ENCODE data around the gene RBM47. TPM values are rescaled to one million over a fixed set of nuclear protein-coding genes. Genes with fewer than 3 reads are reported as not detected.

Gene RBM47
- total and polyA plus RNA-seq, 7 experiments from 2014 or later, result 0.17 to 47.2 (median 1.9) TPM

GRCh38 chr4:40662962-40663604, 33.4 kb upstream of the RBM47 start:
- CTCF ChIA-PET, result no interaction called here
- no peak overlapping the region for H3K27ac Mint-ChIP-seq
- H3K9me3 Mint-ChIP-seq, result peaks cover 0 to 2% (median 0%) of the 10 kb centered on the region in 11 donors
- peak in 1 of 9 donors; percentile 54 for DNase-seq
- intact Hi-C loops (cut with micrococcal nuclease), result no loop called here
- H3K4me3 Mint-ChIP-seq, result no peak overlapping the region
- Histone ChIP-seq H3K4me1 (ENCODE audit: control insufficient read depth in 2 of 2, insufficient read depth in 2 of 2, low read length in 2 of 2) (no peaks in the 10 kb centered on the region), H3K9me3 (ENCODE audit: control insufficient read depth in 2 of 3, low read length in 3 of 3) (no peaks in the 10 kb centered on the region), H3K27me3 (ENCODE audit: control insufficient read depth in 2 of 2, insufficient read depth in 2 of 2, low read length in 2 of 2) (no peaks in the 10 kb centered on the region), H3K36me3 (ENCODE audit: control insufficient read depth in 2 of 3, insufficient read depth in 3 of 3, low read length in 3 of 3) (no peaks in the 10 kb centered on the region), H3K4me3 (ENCODE audit: low read length) (no peak overlapping the region), H3K27ac (ENCODE audit: low read depth, low read length) (no peak overlapping the region)
- POLR2A ChIA-PET, result no interaction called here
- no peak for ATAC-seq
- H3K4me1 Mint-ChIP-seq, result peaks cover 0 to 15% (median 0%) of the 10 kb centered on the region in 7 donors
- peaks cover 0 to 2% (median 0%) of the 10 kb centered on the region in 5 donors for H3K27me3 Mint-ChIP-seq
- H3K36me3 Mint-ChIP-seq, result peaks cover 0 to 5% (median 0%) of the 10 kb centered on the region in 5 donors

GRCh38 chr4:40661803-40662202, 32.1 kb upstream of the RBM47 start:
- no peak overlapping the region for H3K27ac ChIP-seq (ENCODE audit: low read depth, low read length)
- Mint-ChIP-seq H3K36me3 (peaks cover 0 to 1% (median 0%) of the 10 kb centered on the region in 5 donors), H3K27me3 (no peaks in the 10 kb centered on the region), H3K4me3 (no peak overlapping the region), H3K27ac (no peak overlapping the region), H3K9me3 (no peaks in the 10 kb centered on the region), H3K4me1 (peaks cover 0 to 15% (median 0%) of the 10 kb centered on the region in 7 donors)
- H3K27me3 ChIP-seq (ENCODE audit: control insufficient read depth in 2 of 2, insufficient read depth in 2 of 2, low read length in 2 of 2), result no peaks in the 10 kb centered on the region
- H3K4me3 ChIP-seq (ENCODE audit: low read length), result no peak overlapping the region
- POLR2A ChIA-PET, result no interaction called here
- CTCF ChIA-PET, result no interaction called here
- H3K36me3 ChIP-seq (ENCODE audit: control insufficient read depth in 2 of 3, insufficient read depth in 3 of 3, low read length in 3 of 3), result no peaks in the 10 kb centered on the region
- H3K9me3 ChIP-seq (ENCODE audit: control insufficient read depth in 2 of 3, low read length in 3 of 3), result no peaks in the 10 kb centered on the region
- no peak for ATAC-seq
- no peaks in the 10 kb centered on the region for H3K4me1 ChIP-seq (ENCODE audit: control insufficient read depth in 2 of 2, insufficient read depth in 2 of 2, low read length in 2 of 2)
- no peak for DNase-seq
- intact Hi-C loops (cut with micrococcal nuclease), result no loop called here

- H3K27me3 Mint-ChIP-seq, result no peaks in the 10 kb centered on the region
- no peak for ATAC-seq
- CTCF ChIA-PET, result no interaction called here
Observed at GRCh38 chr4:40656201-40656863, 26.7 kb upstream of the RBM47 start.

GRCh38 chr4:40651280-40651679, 21.6 kb upstream of the RBM47 start:
- Histone ChIP-seq H3K9me3 (ENCODE audit: control insufficient read depth in 2 of 3, low read length in 3 of 3) (no peaks in the 10 kb centered on the region), H3K27ac (ENCODE audit: low read depth, low read length) (no peak overlapping the region), H3K4me1 (ENCODE audit: control insufficient read depth in 2 of 2, insufficient read depth in 2 of 2, low read length in 2 of 2) (no peaks in the 10 kb centered on the region), H3K4me3 (ENCODE audit: low read length) (no peak overlapping the region), H3K36me3 (ENCODE audit: control insufficient read depth in 2 of 3, insufficient read depth in 3 of 3, low read length in 3 of 3) (no peaks in the 10 kb centered on the region), H3K27me3 (ENCODE audit: control insufficient read depth in 2 of 2, insufficient read depth in 2 of 2, low read length in 2 of 2) (no peaks in the 10 kb centered on the region)
- Mint-ChIP-seq H3K27me3 (no peaks in the 10 kb centered on the region), H3K9me3 (no peaks in the 10 kb centered on the region), H3K4me3 (no peak overlapping the region), H3K36me3 (no peaks in the 10 kb centered on the region), H3K27ac (no peak overlapping the region), H3K4me1 (peaks cover 0 to 8% (median 0%) of the 10 kb centered on the region in 7 donors)
- ChIA-PET CTCF (no interaction called here), POLR2A (no interaction called here)
- DNase-seq, result no peak
- ATAC-seq, result no peak
- intact Hi-C loops (cut with micrococcal nuclease), result no loop called here

More at GRCh38 chr4:40656201-40656863, 26.7 kb upstream of the RBM47 start:
- Mint-ChIP-seq H3K9me3 (no peaks in the 10 kb centered on the region), H3K36me3 (no peaks in the 10 kb centered on the region), H3K4me1 (peaks cover 0 to 9% (median 0%) of the 10 kb centered on the region in 7 donors), H3K27ac (no peak overlapping the region), H3K4me3 (no peak overlapping the region)
- Histone ChIP-seq H3K4me1 (ENCODE audit: control insufficient read depth in 2 of 2, insufficient read depth in 2 of 2, low read length in 2 of 2) (no peaks in the 10 kb centered on the region), H3K36me3 (ENCODE audit: control insufficient read depth in 2 of 3, insufficient read depth in 3 of 3, low read length in 3 of 3) (no peaks in the 10 kb centered on the region), H3K9me3 (ENCODE audit: control insufficient read depth in 2 of 3, low read length in 3 of 3) (no peaks in the 10 kb centered on the region), H3K27me3 (ENCODE audit: control insufficient read depth in 2 of 2, insufficient read depth in 2 of 2, low read length in 2 of 2) (no peaks in the 10 kb centered on the region), H3K4me3 (ENCODE audit: low read length) (no peak overlapping the region), H3K27ac (ENCODE audit: low read depth, low read length) (no peak overlapping the region)
- no peak for DNase-seq
- intact Hi-C loops (cut with micrococcal nuclease), result no loop called here
- POLR2A ChIA-PET, result no interaction called here

GRCh38 chr4:40649321-40649720, 19.7 kb upstream of the RBM47 start:
- H3K9me3 Mint-ChIP-seq, result no peaks in the 10 kb centered on the region
- Histone ChIP-seq H3K4me3 (ENCODE audit: low read length) (no peak overlapping the region), H3K27ac (ENCODE audit: low read depth, low read length) (no peak overlapping the region), H3K9me3 (ENCODE audit: control insufficient read depth in 2 of 3, low read length in 3 of 3) (no peaks in the 10 kb centered on the region), H3K27me3 (ENCODE audit: control insufficient read depth in 2 of 2, insufficient read depth in 2 of 2, low read length in 2 of 2) (no peaks in the 10 kb centered on the region), H3K36me3 (ENCODE audit: control insufficient read depth in 2 of 3, insufficient read depth in 3 of 3, low read length in 3 of 3) (no peaks in the 10 kb centered on the region), H3K4me1 (ENCODE audit: control insufficient read depth in 2 of 2, insufficient read depth in 2 of 2, low read length in 2 of 2) (no peaks in the 10 kb centered on the region)
- no peak overlapping the region for H3K4me3 Mint-ChIP-seq
- H3K4me1 Mint-ChIP-seq, result peaks cover 0 to 4% (median 0%) of the 10 kb centered on the region in 7 donors
- ChIA-PET CTCF (no interaction called here), POLR2A (no interaction called here)
- no peaks in the 10 kb centered on the region for H3K36me3 Mint-ChIP-seq
- intact Hi-C loops (cut with micrococcal nuclease), result no loop called here
- no peaks in the 10 kb centered on the region for H3K27me3 Mint-ChIP-seq
- DNase-seq (no peak), ATAC-seq (no peak)
- H3K27ac Mint-ChIP-seq, result no peak overlapping the region

- CTCF ChIA-PET, result interaction anchor here (0.6 kb wide), 1 partner anchor 11 kb away, joined by 3 read pairs; no protein-coding TSS in a partner anchor
- no peak overlapping the region for H3K27ac ChIP-seq (ENCODE audit: low read depth, low read length)
Observed at GRCh38 chr4:40648742-40649281, 19.1 kb upstream of the RBM47 start.

More at GRCh38 chr4:40648742-40649281, 19.1 kb upstream of the RBM47 start:
- POLR2A ChIA-PET, result no interaction called here
- Mint-ChIP-seq H3K9me3 (no peaks in the 10 kb centered on the region), H3K27ac (no peak overlapping the region), H3K36me3 (no peaks in the 10 kb centered on the region), H3K4me3 (no peak overlapping the region), H3K27me3 (no peaks in the 10 kb centered on the region), H3K4me1 (peaks cover 0 to 4% (median 0%) of the 10 kb centered on the region in 7 donors)
- ATAC-seq (peak; percentile 69), DNase-seq (no peak)
- H3K36me3 ChIP-seq (ENCODE audit: control insufficient read depth in 2 of 3, insufficient read depth in 3 of 3, low read length in 3 of 3), result no peaks in the 10 kb centered on the region
- H3K27me3 ChIP-seq (ENCODE audit: control insufficient read depth in 2 of 2, insufficient read depth in 2 of 2, low read length in 2 of 2), result no peaks in the 10 kb centered on the region
- H3K9me3 ChIP-seq (ENCODE audit: control insufficient read depth in 2 of 3, low read length in 3 of 3), result no peaks in the 10 kb centered on the region
- no peaks in the 10 kb centered on the region for H3K4me1 ChIP-seq (ENCODE audit: control insufficient read depth in 2 of 2, insufficient read depth in 2 of 2, low read length in 2 of 2)
- intact Hi-C loops (cut with micrococcal nuclease), result no loop called here
- H3K4me3 ChIP-seq (ENCODE audit: low read length), result no peak overlapping the region

Measured in naive thymus-derived CD4-positive, alpha-beta T cell (primary cell).